Ecto neural progenitor cell (in vitro differentiated cells): Measurements from ENCODE around the gene ARID5B.
A peak's percentile ranks its signal among the peaks of the same experiment; 100 is the strongest.
"Not testable (repeated sequence)": the region's sequence is repeated elsewhere in the genome, so short reads cannot be mapped to it uniquely, and the experiment has no call there.

Experiments used
- DNase-seq: peaks from one replicate; pipeline ENCODE4 v3.0.0-alpha.2; 2018; ENCODE audit warnings: low spot score

The ARID5B gene, protein sequence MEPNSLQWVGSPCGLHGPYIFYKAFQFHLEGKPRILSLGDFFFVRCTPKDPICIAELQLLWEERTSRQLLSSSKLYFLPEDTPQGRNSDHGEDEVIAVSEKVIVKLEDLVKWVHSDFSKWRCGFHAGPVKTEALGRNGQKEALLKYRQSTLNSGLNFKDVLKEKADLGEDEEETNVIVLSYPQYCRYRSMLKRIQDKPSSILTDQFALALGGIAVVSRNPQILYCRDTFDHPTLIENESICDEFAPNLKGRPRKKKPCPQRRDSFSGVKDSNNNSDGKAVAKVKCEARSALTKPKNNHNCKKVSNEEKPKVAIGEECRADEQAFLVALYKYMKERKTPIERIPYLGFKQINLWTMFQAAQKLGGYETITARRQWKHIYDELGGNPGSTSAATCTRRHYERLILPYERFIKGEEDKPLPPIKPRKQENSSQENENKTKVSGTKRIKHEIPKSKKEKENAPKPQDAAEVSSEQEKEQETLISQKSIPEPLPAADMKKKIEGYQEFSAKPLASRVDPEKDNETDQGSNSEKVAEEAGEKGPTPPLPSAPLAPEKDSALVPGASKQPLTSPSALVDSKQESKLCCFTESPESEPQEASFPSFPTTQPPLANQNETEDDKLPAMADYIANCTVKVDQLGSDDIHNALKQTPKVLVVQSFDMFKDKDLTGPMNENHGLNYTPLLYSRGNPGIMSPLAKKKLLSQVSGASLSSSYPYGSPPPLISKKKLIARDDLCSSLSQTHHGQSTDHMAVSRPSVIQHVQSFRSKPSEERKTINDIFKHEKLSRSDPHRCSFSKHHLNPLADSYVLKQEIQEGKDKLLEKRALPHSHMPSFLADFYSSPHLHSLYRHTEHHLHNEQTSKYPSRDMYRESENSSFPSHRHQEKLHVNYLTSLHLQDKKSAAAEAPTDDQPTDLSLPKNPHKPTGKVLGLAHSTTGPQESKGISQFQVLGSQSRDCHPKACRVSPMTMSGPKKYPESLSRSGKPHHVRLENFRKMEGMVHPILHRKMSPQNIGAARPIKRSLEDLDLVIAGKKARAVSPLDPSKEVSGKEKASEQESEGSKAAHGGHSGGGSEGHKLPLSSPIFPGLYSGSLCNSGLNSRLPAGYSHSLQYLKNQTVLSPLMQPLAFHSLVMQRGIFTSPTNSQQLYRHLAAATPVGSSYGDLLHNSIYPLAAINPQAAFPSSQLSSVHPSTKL

DNA sequence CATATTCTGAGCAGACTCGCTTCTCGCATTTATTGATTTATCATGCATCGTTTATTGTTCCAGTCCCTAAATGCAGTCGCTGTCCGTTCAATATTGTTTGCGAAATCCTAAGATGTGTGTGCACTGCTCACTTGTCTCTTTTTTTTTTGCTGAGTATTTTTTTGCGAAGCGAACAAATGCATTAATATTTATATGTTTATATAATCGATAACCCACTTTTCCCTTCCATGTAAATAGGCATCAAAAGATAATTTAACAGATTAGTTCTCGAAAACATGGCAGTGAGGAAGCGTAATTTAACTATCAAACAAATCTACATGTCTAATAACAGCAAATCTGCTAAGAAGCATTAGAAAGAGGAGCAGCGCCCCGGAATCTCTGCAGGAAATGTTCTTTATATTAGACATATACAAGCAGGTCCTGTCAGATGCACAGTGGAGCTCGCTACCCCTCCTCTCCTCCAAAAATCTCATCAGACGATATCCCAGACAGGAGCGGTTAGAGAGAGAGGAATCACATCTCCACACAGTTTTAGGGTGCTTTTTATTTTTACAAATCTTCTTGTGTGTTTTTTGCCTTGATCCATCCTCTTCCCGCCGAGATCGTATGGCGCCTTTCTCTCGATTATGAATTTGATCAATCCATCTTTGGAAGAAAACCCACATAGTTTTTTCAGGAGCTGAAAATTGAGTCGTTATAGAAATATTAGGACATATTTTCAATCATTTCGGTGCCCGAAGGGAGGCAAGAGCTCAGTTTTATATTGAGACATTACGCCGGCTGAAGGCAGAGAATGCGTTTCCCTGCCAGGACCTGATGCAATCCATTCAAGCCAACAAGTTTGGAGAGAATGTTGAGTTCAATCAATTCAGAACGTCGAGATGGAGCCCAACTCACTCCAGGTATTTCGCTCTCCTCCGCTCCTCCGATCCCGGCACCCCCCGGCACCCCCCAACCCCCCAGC, at the start of gene ARID5B:
ARID5B (plus strand) TSS at position 871 of the 964 bp plus-strand sequence; CDS start at position 882, 11 bp downstream.
- DNase-seq, result peak; percentile 60

DNA sequence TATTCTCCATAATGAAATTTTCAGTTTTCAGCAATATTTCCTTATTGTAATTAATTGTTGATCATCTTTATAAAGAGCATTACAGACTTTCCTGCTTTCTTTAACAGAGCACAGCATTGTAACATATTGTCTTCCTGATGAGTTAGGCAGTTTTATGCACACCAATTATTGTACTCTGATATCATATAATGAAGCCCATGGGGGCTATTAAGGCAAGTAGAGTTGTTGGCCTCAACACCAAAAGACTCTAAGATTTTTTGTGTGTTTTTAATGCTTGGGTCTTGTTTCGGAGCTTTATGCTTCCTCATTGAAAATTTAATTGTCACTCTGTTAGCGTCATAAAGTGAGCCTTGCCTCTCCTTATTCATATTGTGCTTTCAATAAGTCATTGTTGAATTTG, 49.2 kb upstream of the ARID5B start:
- DNase-seq, result no peak

DNA sequence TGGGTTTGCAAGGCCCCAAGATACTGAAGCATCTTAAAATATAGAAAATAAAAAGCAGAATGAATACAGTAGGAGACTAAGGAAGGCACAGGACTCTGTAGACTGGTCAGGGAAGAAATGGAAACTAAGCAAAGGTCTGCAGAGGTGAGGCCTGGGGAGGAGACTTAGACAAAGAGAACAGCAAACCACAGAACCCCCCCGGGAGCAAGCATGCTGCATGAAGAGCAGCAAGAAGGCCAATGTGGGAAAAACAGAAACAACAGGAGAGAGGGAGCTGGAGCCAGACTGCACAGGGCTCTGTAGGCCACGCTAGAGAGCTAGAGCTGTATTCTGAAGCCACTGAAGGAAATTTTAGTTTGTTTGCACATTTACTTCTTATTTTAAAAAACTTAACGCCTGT, 45.7 kb upstream of the ARID5B start:
- no peak for DNase-seq

DNA sequence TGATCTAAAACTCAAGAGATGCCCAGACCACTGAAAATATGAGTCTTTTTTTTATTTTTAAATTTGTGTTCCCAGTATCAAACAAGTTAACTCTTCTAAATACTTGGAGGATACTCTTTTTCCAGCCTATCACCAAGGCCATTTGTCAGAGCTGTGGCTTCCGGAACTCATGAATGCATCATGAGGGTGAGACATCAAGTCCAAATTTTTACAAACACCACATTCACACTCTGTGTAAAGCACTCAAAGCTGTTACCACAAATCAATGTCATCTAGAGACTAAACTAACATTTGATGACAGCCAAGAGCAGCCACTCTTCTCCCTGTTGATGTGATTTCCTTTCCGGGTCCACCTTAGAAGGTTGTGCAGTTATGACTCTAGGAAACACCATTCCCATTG, 43.8 kb upstream of the ARID5B start:
- DNase-seq, result no peak

DNA sequence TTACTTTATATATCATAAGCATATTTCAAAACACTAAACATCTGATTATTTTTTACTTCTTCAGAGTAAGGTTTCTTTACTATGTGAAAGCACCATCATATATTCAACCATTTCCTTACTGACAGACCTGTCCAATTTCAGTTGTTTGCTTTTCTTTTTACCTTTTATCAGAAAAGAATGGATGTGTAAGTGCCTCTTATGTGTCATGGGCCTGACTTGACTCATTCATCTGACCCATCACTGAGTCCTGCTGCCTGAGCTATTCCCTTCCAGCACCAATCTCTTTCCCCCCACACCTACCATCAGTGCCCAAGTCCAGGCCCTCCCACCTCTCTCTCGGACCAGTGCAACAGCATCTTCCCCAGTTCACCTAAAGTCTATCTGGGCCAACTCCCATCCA, 41.7 kb upstream of the ARID5B start:
- DNase-seq, result no peak

DNA sequence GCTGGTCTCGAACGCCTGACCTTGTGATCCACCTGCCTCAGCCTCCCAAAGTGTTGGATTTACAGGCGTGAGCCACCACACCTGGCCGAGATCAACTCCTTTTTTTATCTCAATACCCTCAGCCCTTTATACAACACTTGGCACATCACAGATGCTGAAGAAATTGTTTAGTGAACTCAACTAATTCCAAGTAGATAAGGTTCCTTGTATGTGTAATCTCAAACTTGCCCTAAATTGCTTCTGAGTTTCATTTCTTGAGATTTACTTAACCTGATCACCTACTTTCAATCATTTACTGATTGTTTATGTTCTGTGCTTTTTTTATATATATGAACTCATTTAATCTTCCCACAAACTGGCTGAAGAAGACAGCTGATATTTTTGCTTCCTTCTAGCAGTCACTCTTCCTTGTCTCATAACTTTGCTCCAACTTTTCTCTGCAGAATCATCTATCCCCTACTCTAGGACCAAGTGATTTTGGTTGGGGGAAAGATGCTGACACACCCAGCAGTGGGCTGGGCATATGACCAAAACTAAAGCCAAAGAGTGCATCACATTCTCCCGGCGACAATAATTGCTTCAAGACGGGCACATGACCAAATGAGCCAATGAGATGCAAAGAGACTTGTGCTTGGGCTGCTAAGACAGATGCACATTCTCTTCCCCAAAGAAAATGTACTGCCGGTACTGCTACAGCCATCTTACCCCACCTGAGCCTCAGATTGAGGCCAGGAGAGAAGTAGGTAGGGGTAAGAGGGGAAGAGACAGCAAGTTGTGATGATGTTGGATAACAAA, 40.3 kb upstream of the ARID5B start:
- no peak for DNase-seq

DNA sequence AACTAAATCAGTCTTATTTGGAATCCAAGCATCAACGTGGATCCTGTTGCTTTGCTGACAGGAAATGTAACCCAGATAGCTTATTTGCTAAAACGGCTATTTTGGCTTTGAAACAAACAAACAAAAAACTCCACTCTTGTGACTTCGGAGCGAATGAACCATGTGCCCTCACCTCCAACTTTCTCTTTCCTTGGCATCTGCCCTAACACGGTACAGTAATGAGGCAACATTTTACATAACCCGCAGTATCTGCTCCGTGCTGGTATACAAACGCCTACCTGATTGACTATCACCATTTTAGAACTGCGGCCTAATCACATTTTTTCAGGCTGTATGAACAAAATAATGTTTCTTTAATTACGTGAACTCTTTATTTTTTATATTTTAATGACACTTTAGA, 37.5 kb upstream of the ARID5B start:
- DNase-seq, result no peak

DNA sequence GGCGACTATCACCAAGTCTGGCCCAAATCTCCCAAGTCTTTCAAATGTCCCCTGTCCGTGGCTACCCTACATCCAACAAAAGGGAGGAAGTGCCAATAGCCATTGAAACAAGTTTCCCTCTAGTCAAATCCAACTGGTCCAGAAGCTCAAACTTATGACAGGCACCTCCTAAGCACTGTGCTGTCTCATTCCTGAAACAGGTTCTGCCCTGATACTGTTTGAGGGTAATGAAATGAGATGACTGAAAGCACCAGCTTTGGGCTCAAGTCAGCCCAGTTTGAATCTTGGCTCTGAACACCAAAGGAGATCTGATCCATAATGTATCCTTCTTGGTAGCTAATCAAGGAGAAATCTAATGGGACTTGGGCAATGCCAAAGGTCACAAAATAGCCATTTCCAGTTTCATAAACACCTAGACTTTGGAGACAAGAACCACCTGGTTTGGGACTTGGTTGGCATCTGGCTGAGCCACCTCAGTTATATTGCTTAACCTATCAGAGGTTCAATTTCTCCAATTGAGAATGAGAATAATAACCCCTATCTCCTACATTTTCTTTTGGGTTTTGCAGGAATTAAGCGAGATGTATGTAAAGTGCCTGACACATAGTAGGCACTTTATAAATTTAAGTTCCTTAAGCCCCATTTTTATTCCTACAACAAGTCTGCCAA, 34.7 kb upstream of the ARID5B start:
- DNase-seq, result no peak

DNA sequence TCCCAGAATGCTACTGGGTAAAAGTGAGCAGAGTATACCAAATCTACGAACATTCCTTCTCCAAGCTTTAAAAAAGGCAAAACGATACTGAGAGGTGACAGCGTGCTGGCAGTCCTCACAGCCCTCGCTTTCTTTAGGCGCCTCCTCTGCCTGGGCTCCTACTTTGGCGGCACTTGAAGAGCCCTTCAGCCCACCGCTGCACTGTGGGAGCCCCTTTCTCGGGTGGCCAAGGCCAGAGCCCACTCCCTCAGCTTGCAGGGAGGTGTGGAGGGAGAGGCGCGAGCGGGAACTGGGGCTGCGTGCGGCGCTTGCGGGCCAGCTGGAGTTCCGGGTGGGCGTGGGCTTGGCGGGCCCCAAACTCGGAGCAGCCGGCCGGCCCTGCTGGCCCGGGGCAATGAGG, 34.1 kb upstream of the ARID5B start:
- not testable (repeated sequence) for DNase-seq

DNA sequence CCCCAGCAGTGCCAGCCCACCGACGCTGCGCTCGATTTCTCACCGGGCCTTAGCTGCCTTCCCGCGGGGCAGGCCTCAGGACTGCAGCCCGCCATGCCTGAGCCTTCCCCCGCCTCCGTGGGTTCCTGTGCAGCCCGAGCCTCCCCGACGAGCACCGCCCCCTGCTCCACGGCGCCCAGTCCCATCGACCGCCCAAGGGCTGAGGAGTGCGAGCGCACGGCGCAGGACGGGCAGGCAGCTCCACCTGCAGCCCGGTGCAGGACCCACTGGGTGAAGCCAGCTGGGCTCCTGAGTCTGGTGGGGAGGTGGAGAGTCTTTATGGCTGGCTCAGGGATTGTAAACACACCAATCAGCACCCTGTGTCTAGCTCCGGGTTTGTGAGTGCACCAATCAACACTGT, 33.7 kb upstream of the ARID5B start:
- DNase-seq, result not testable (repeated sequence)

DNA sequence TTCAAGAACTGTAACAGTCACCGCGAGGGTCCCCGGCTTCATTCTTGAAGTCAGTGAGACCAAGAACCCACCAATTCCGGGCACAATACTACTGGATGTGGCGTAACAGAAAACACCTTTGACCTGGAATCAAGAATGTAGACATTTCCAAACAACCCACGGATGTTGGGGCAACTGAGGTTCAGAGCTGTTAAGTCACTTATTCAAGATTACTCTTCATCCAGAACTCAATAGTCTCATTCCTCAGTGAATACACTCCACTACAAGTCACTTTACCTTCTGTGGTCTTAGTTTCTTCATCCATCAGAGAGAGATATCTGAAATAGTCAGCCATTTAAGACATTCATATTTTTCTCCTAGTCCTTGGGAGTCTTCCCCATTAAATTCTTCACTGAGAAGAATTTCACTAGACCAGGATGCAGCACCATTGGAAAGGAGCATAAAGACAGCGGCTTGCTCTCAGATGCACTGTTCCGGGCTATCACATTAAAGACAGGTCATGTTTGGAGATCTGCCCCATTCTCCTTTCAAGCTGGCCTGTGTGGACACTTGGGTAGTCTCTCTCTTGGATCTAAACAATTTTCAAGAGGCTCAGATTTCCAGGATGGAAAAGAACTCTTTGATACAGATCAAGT, 32.3 kb upstream of the ARID5B start:
- no peak for DNase-seq

DNA sequence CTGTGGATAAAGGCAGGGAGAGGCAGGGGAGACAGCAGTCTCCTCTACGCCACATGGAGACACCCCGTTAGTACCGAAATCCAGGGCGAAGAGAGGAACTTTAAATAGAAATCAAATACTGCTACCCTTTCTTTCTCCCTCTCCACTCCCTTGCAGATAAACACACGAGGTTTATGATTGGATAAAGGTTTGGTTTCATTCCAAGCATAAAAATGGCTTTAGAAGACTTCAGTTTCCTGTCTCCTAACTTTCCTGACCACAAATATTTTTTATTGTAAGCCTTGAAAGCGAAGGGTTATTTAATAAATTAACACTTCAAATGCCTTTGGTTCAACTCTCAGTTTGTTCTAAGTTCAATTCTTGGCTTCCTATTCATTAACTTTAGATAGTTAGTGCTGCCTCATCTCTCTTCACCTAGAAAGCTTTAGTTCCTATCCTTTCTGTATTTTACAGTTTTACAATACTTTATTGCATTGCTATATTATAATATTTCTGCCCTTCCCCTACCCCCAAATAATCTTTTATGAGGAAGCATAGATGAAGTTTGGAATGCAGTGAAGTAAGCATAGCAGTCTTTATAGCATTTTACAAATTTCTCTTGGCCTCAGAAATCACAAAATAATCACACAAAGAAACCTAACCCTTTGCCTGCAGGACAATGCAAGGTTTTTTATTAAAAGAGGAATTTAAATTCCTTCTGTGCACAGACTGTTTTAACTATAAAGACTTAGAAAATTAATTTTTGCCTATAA, 31.5 kb upstream of the ARID5B start:
- DNase-seq, result no peak

DNA sequence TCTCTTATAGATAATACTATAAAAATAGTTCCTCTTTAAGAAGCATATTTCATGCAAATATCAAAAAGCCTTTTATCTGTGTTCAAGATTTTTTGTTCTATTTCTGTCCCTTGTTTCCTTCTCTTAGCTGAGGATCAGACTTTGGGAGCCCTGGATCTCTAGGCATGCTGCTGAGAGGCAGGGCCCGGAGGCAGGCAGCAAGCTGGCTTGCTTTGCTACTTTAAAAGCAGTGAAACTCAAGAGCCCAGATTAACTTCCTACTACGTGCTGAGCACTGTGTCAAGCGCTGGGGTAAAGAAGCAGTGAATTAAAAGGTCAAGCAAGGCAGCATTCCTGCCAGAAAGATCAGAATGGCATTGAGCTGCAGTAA, 31.0 kb upstream of the ARID5B start:
- DNase-seq, result no peak

DNA sequence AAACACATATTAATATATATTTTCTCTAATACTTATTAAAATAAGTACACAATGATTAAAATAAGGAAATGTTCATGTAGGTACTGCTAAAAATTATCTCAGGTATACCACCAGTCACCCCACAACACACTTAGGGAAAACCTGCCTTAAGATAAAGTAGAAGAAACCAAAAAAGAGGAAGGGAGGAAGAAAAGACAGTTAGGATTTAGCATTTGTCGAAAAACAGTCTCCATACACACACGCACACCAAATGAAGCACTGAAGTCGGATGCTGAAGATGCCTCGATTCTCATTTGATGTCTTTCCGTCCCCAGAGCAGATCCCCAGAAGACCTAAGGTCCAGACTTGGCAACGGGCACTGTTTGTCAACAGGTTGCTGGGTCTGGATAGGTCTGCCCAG, 30.0 kb upstream of the ARID5B start:
- no peak for DNase-seq

DNA sequence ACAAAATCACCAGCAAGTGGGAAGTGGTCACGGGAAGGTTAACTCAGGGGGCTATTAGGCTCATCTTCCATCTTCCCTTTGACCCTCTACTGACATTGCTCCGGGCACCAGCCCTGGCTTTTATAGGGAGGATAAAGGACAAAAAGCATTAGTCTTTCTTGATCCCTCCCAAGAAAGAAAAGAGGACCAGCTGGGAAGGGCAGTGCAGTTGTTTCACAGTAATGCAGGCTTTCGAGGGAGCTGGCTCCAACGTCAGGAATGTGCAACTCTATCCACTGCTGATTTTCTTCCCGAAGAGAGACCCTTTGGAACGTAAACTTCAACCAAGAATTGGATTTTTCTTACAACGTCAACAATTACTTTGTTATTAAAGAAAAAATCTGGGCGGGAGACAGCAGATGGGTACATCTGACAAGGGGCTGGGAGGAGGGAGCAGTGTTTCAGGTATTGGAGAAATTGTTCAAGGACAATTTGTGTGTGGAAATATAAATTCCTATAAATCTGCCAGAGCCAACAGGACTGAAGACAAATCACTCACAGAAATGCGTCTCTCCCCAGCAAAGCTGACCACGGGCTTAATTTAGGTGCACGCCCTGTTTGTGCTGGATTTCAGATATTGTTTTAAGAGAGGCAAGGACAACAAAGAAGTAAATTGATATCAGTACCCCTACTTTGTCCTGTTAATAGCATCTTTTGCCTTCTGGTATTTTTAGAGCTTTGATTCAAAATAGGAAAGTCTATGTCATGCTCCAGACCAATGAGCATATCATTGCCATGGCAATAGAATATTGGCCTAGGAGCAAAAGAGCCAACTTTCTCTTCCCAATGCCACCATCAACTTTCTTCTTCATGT, 23.4 kb upstream of the ARID5B start:
- DNase-seq, result peak; percentile 53

DNA sequence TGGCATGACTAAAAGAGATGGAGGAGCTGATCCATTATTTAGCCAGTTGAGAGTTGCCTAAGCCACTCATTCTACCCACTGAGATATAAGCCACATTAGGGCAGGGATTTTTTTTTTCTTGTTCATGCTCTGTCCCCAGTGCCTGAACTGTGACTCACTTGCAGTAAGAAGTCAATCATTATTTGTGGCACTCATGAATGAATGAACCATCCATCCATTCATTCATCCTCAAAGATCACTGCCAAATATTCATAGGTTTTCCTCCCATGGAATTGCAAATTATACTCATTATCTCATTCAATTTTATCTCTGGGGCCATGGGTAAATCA, 22.8 kb upstream of the ARID5B start:
- no peak for DNase-seq

DNA sequence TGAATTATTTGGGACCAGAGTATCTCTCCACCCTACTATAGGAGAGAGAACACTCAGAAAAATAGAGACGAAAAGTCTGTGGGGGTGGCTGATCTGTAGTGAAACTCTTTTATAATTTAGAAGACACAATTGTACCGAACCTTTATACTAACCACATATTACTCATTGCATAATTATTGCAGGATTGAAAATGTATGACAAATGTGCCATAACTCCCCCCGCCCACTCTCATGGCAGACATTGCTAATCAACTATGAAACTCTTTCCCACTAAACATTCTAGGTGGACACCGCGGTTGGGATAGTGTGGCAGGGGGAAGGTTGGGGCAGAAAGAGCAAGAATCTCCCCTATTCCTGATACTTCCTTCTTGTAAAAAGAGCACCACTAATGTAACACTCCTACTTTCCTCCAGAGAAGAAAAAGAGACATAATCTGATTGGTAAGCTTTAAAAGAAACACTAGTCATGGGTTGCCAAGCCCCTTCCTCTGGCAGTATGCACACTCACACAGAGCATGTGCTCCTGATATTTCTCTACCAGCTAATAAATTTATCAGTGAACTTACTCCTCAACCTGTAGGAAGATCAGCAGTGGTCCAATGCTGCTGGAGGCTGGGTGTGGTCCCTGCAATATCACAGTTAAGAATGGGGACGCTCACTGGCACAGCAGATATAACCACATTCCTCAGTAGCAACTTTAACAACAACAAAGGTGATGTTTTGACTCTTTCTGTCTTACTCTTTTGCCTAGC, 18.7 kb upstream of the ARID5B start:
- no peak for DNase-seq
